HepG2 (cell line): ENCODE results near the gene EFS. TPM values are rescaled to one million over a fixed set of nuclear protein-coding genes. Genes with fewer than 3 reads are reported as not detected.

ENCODE experiments used
- ATAC-seq: fragments of 200-7000 bp; cut with Tn5 transposase; 3 replicates; pipeline ENCODE4 v1.9.1; 2020; ENCODE audit warnings: mild to moderate bottlenecking, moderate library complexity
- BruUV-seq: library from RNA; stranded (reverse); fragments of 400-500 nt; replicated peaks from 2 replicates; lab custom pipeline; 2021; lab: Mats Ljungman, UMichigan
- CTCF ChIA-PET: fragments of 300-600 bp; formaldehyde crosslinking; extraction: SDS; loops from one replicate; lab custom pipeline; 2021; ENCODE audit warnings: low total read pairs, inconsistent platforms, low intra/inter-chr PET ratio; lab: Yijun Ruan, JAX
- POLR2A ChIA-PET: fragments of 350-600 bp; sonication (Branson Sonifier 250); formaldehyde crosslinking; loops from one replicate; lab custom pipeline; 2020; ENCODE audit warnings: antibody characterized with exemption, inconsistent platforms; lab: Yijun Ruan, JAX
- DNase-seq: peaks from one replicate; pipeline ENCODE4 v3.0.0-alpha.2; 2015; ENCODE audit warnings: low spot score
- FAIRE-seq: peaks from 3 replicates; lab custom pipeline; 2011; peaks lifted over from hg19 to GRCh38; lab: Jason Lieb, UNC
- H2AFZ ChIP-seq: one replicate; pipeline ENCODE4 v1.6.1; 2011; ENCODE audit warnings: low read length, inconsistent platforms
- H3K27ac ChIP-seq: fragments of 300-600 bp; 3 replicates; pipeline ENCODE4 v1.8.0; 2011; ENCODE audit warnings: mixed run types, mild to moderate bottlenecking, mixed read lengths, low read length, inconsistent platforms; ENCODE audit not compliant: insufficient read depth; ENCODE audit errors: extremely low read length
- H3K27me3 ChIP-seq, 2 experiments: fragments of 200-600 bp in 1 of 2; 2 replicates in 1 of 2; 3 replicates in 1 of 2; pipeline versions ENCODE4 v1.6.0 to v1.8.0; 2011; ENCODE audit warnings: low read length in 2 of 2, mild to moderate bottlenecking in 2 of 2, moderate library complexity in 2 of 2, inconsistent platforms in 1 of 2; ENCODE audit not compliant: insufficient read depth in 2 of 2, control insufficient read depth in 1 of 2
- H3K36me3 ChIP-seq, 2 experiments: fragments of 200-600 bp in 1 of 2; replicated peaks in 1 of 2; 2 replicates in 1 of 2; 3 replicates in 1 of 2; pipeline versions ENCODE4 v1.5.1 to v1.8.0; 2011; ENCODE audit warnings: low read length in 2 of 2, inconsistent platforms in 1 of 2; ENCODE audit not compliant: insufficient read depth in 2 of 2, control insufficient read depth in 1 of 2
- H3K4me1 ChIP-seq: 2 replicates; pipeline ENCODE4 v1.5.1; 2012; ENCODE audit warnings: low read length, inconsistent platforms; ENCODE audit not compliant: insufficient read depth
- H3K4me2 ChIP-seq: 2 replicates; pipeline ENCODE4 v1.6.0; 2011; ENCODE audit warnings: low read depth, low read length, inconsistent platforms
- H3K4me3 ChIP-seq, 3 experiments: fragments of 200-600 bp in 1 of 3; sonication (generic), shearing (Covaris generic) in 1 of 3; replicated peaks in 1 of 3; 2 replicates each; pipeline ENCODE4 v1.5.1; 2011 to 2016; ENCODE audit warnings: low read length in 3 of 3, inconsistent platforms in 2 of 3, low read depth in 2 of 3, mild to moderate bottlenecking in 2 of 3, control low read depth in 1 of 3, mixed read lengths in 1 of 3; ENCODE audit not compliant: insufficient read depth in 1 of 3
- H3K79me2 ChIP-seq: one replicate; pipeline ENCODE4 v1.6.1; 2011; ENCODE audit warnings: low read length, inconsistent platforms; ENCODE audit not compliant: insufficient read depth
- H3K9ac ChIP-seq: 2 replicates; pipeline ENCODE4 v1.6.0; 2011; ENCODE audit warnings: mild to moderate bottlenecking, low read depth, low read length, inconsistent platforms; ENCODE audit not compliant: insufficient read depth
- H3K9me3 ChIP-seq: 2 replicates; pipeline ENCODE4 v1.5.1; 2012; ENCODE audit warnings: mild to moderate bottlenecking, low read length
- H4K20me1 ChIP-seq: 2 replicates; pipeline ENCODE4 v1.6.0; 2011; ENCODE audit warnings: inconsistent platforms, mild to moderate bottlenecking, low read length, moderate library complexity; ENCODE audit not compliant: insufficient read depth
- ATF7 ChIP-seq, 2 experiments: fragments of 450-650 bp in 1 of 2; sonication (generic) in 1 of 2; formaldehyde crosslinking in 1 of 2; IDR thresholded peaks; 2 replicates each; pipeline versions ENCODE4 v1.4.0 to v1.6.1; 2016 to 2020; ENCODE audit warnings: antibody characterized with exemption in 1 of 2, mild to moderate bottlenecking in 1 of 2, missing genetic modification reagents in 1 of 2
- CREB1 ChIP-seq, 2 experiments: fragments of 450-650 bp in 1 of 2; IDR thresholded peaks; 2 replicates each; pipeline ENCODE4 v1.6.1; 2016 to 2017; ENCODE audit warnings: control low read depth in 1 of 2, mild to moderate bottlenecking in 1 of 2, missing compliant biosample characterization in 1 of 2, missing genetic modification characterization in 1 of 2
- EZH2 ChIP-seq: conservative IDR thresholded peaks from 2 replicates; pipeline ENCODE4 v1.6.1; 2012; ENCODE audit warnings: mild to moderate bottlenecking, low read depth, low read length, moderate library complexity
- PCBP2 ChIP-seq: fragments of 200-400 bp; formaldehyde crosslinking; optimal IDR thresholded peaks from 2 replicates; pipeline ENCODE3; 2018; ENCODE audit warnings: low read length, low read depth; ENCODE audit not compliant: poor library complexity, severe bottlenecking
- SP4 ChIP-seq: sonication (generic); formaldehyde crosslinking; IDR thresholded peaks from 2 replicates; pipeline ENCODE4 v1.8.1; 2023; ENCODE audit warnings: mild to moderate bottlenecking, missing genetic modification reagents
- ZNF746 ChIP-seq: sonication (generic); formaldehyde crosslinking; IDR thresholded peaks from 2 replicates; pipeline ENCODE4 v1.8.0; 2022; ENCODE audit warnings: mild to moderate bottlenecking, missing genetic modification reagents
- WGBS: methylation state at CpG from one replicate; pipeline ENCODE4 v1.1.6; 2017; ENCODE audit warnings: low lambda C conversion rate; 5-methylcytosine and 5-hydroxymethylcytosine counted together
- in situ Hi-C: cut with HindIII; loops from 2 replicates; pipeline ENCODE4 v1.10.0; 2017; ENCODE audit warnings: low pct_unique_long_range_greater_than_20kb; ENCODE audit not compliant: extremely low pct_ligation_motif_present
- intact Hi-C: fragments of 100-400 bp; cut with micrococcal nuclease; formaldehyde crosslinking; loops from one replicate; pipeline ENCODE4 v1.10.0; 2022; ENCODE audit not compliant: unreplicated experiment
- polyA plus RNA-seq, 8 experiments: library from polyadenylated mRNA; depleted of rRNA in 3 of 8; stranded (reverse) in 7 of 8; unstranded in 1 of 8; fragments of >200 nt; fragmentation: Illumina TruSeq in 4 of 8; extraction: Trizol in 4 of 8; gene quantifications; 2 replicates each; pipeline versions ENCODE4 v1.2.1 to v1.2.3, GENCODE V29; 2011 to 2016; ENCODE audit warnings: low read depth in 4 of 8, missing spikeins in 1 of 8, mixed read lengths in 1 of 8; ENCODE audit not compliant: insufficient read depth in 1 of 8
- total RNA-seq, 5 experiments: library from RNA; depleted of rRNA; stranded (reverse); fragments of >200 nt; fragmentation: Illumina TruSeq; extraction: Trizol; gene quantifications; 2 replicates each; pipeline ENCODE4 v1.2.3, GENCODE V29; 2016; ENCODE audit warnings: low read depth in 1 of 5
- TF ChIP-seq, protein P1 (sequence below): sonication (generic); formaldehyde crosslinking; conservative IDR thresholded peaks from 2 replicates; pipeline ENCODE4 v1.8.0; 2022; ENCODE audit warnings: missing genetic modification reagents
- TF ChIP-seq, protein P2 (sequence below): sonication (generic); formaldehyde crosslinking; IDR thresholded peaks from 2 replicates; pipeline ENCODE4 v1.8.1; 2022; ENCODE audit warnings: mild to moderate bottlenecking, missing genetic modification reagents

Gene EFS
- total and polyA plus RNA-seq, 2 of the 13 experiments (the other 11 are each of a cell fraction or from before 2014, with no cell fraction given) = not detected

DNA sequence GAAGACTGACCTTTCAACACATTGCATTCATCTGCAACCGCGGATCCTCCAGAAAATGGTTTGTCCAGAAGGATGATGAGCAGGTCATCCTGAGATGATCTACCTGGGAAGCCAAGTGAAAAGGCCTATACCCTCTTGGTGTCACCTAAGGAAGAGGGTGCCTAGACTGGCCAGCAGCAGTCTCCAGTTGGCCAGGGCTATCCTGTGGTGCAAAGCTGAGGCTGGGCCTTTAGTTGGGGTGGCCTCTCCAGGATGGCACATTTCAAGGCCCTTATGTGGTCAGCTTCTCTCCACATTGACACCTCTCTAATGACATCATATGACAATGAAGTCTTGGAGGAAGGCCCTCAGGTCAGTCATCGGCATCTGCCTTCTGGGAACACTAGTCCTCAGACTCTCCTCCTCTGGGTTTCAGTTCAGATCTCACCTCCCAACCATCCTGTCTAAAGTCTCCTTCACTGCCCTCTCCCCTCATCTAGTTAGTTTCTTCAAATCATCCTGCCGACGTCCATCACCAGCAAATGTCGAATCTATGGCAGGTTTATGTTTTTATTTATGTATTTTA lies 9.0 kb downstream of the EFS start:
- 7% methylated on average over 6 of the region's 6 CpGs for WGBS
- TF ChIP-seq, protein P1, sequence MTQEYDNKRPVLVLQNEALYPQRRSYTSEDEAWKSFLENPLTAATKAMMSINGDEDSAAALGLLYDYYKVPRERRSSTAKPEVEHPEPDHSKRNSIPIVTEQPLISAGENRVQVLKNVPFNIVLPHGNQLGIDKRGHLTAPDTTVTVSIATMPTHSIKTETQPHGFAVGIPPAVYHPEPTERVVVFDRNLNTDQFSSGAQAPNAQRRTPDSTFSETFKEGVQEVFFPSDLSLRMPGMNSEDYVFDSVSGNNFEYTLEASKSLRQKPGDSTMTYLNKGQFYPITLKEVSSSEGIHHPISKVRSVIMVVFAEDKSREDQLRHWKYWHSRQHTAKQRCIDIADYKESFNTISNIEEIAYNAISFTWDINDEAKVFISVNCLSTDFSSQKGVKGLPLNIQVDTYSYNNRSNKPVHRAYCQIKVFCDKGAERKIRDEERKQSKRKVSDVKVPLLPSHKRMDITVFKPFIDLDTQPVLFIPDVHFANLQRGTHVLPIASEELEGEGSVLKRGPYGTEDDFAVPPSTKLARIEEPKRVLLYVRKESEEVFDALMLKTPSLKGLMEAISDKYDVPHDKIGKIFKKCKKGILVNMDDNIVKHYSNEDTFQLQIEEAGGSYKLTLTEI (CRISPR knock-in tag) = no peak
- TF ChIP-seq ZNF746 (CRISPR knock-in tag) (no peak), SP4 (no peak), PCBP2 (no peak), EZH2 (peak; percentile 93), ATF7 (IDR thresholded peaks at IDR 0.05) (peak; percentile 67), ATF7 (CRISPR knock-in tag; IDR thresholded peaks at IDR 0.05) (no peak), CREB1 (IDR thresholded peaks at IDR 0.05) (peak; percentile 69), CREB1 (CRISPR knock-in tag; IDR thresholded peaks at IDR 0.05) (no peak)
- TF ChIP-seq, protein P2, sequence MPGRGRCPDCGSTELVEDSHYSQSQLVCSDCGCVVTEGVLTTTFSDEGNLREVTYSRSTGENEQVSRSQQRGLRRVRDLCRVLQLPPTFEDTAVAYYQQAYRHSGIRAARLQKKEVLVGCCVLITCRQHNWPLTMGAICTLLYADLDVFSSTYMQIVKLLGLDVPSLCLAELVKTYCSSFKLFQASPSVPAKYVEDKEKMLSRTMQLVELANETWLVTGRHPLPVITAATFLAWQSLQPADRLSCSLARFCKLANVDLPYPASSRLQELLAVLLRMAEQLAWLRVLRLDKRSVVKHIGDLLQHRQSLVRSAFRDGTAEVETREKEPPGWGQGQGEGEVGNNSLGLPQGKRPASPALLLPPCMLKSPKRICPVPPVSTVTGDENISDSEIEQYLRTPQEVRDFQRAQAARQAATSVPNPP (CRISPR knock-in tag) = no peak
- Histone ChIP-seq H3K4me3 (no peak overlapping the region), H3K27me3 (peaks cover 47 to 95% of the 10 kb centered on the region in 2 experiments), H3K4me1 (peaks cover 27% of the 10 kb centered on the region), H3K9ac (no peak overlapping the region), H3K27ac (no peak overlapping the region), H3K36me3 (no peaks in the 10 kb centered on the region), H4K20me1 (no peaks in the 10 kb centered on the region), H2AFZ (no peak overlapping the region), H3K79me2 (no peaks in the 10 kb centered on the region), H3K9me3 (no peaks in the 10 kb centered on the region), H3K4me2 (no peak overlapping the region)
- BruUV-seq = no TSS peak
- no peak for DNase-seq
- intact Hi-C loops (no loop called here), in situ Hi-C loops (no loop called here)
- ChIA-PET CTCF (no interaction called here), POLR2A (no interaction called here)
- ATAC-seq = no peak
- no peak for FAIRE-seq
